ENCODE data around the gene CLMN. TPM values are rescaled to one million over a fixed set of nuclear protein-coding genes. Genes with fewer than 3 reads are reported as not detected.

The CLMN gene
- total and polyA plus RNA-seq, 9 of the 15 experiments (the other 6 are each of a cell fraction or from before 2014, with no cell fraction given): 0.01 to 0.18 (median 0.07) TPM; not detected in 4

DNA sequence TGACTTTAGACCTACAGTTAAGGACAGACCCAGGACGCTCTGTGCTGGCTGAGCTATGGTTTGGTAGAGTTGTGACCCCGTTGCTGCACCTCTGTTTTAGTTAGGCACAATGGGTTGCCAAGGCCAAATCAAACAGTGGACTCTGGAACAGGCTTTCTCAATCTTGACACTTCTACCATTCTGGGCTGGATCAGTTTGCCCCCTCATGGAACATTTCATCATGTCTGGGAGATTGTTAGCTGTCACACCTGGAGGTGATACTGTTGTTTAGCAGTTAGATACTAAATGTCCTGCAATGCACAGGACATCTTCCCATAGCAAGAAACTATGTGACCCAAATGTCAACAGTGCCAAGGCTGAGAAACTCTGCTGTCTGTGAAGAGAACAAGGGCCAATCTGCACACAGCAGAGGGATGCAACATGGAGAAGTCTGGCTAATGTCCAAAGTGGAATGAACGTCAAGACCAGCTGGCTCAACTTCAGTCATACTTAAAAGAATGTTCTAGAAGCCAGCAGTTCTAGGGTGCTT, 96.8 kb downstream of the CLMN start:
- intact Hi-C loops (cut with micrococcal nuclease): loop anchor here (10.0 kb wide), 1 partner anchor 212 kb away; no protein-coding TSS in a partner anchor
- ChIA-PET CTCF (ENCODE audit: low intra/inter-chr PET ratio) (no interaction called here), POLR2A (no interaction called here)
- DNase-seq (ENCODE audit: extremely low read depth in 1 of 4, low spot score in 3 of 4): no peak
- H4K20me1 ChIP-seq (replicated peaks; ENCODE audit: control insufficient read depth, insufficient read depth, low read length): no peaks in the 10 kb centered on the region
- WGBS (ENCODE audit: insufficient coverage, low coverage, missing lambda C conversion rate): 0% methylated on average over 3 of the region's 3 CpGs
- no peak overlapping the region for H2AFZ ChIP-seq (ENCODE audit: low read depth, low read length)
- H3K9ac ChIP-seq (ENCODE audit: insufficient read depth in 1 of 2, low read depth in 2 of 2, low read length in 2 of 2): no peak overlapping the region
- no peak overlapping the region for H3K4me2 ChIP-seq (ENCODE audit: insufficient read depth, low read length)
- TF ChIP-seq, protein P1, sequence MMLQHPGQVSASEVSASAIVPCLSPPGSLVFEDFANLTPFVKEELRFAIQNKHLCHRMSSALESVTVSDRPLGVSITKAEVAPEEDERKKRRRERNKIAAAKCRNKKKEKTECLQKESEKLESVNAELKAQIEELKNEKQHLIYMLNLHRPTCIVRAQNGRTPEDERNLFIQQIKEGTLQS (IDR thresholded peaks at IDR 0.05): no peak
- TF ChIP-seq, protein P1 (CRISPR knock-in tag; conservative IDR thresholded peaks at IDR 0.05): no peak
- TF ChIP-seq NFIX (CRISPR knock-in tag; IDR thresholded peaks at IDR 0.05; ENCODE audit: low read depth) (no peak), MED1 (CRISPR knock-in tag; IDR thresholded peaks at IDR 0.05; ENCODE audit: borderline replicate concordance) (no peak), TBL1XR1 (IDR thresholded peaks at IDR 0.05; ENCODE audit: low read length in 2 of 2) (no peak), KDM2B (CRISPR knock-in tag; IDR thresholded peaks at IDR 0.05) (no peak), NUFIP1 (IDR thresholded peaks at IDR 0.05; ENCODE audit: partially characterized antibody) (no peak), PCBP1 (IDR thresholded peaks at IDR 0.05; ENCODE audit: low read depth, low read length, poor library complexity, severe bottlenecking) (no peak)
- TF ChIP-seq, protein P2, sequence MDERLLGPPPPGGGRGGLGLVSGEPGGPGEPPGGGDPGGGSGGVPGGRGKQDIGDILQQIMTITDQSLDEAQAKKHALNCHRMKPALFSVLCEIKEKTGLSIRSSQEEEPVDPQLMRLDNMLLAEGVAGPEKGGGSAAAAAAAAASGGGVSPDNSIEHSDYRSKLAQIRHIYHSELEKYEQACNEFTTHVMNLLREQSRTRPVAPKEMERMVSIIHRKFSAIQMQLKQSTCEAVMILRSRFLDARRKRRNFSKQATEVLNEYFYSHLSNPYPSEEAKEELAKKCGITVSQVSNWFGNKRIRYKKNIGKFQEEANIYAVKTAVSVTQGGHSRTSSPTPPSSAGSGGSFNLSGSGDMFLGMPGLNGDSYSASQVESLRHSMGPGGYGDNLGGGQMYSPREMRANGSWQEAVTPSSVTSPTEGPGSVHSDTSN (CRISPR knock-in tag; IDR thresholded peaks at IDR 0.05; ENCODE audit: low read depth): no peak
- TF ChIP-seq, protein P2 (tag; conservative IDR thresholded peaks at IDR 0.05; ENCODE audit: low read depth): no peak
- TF ChIP-seq, protein P3, sequence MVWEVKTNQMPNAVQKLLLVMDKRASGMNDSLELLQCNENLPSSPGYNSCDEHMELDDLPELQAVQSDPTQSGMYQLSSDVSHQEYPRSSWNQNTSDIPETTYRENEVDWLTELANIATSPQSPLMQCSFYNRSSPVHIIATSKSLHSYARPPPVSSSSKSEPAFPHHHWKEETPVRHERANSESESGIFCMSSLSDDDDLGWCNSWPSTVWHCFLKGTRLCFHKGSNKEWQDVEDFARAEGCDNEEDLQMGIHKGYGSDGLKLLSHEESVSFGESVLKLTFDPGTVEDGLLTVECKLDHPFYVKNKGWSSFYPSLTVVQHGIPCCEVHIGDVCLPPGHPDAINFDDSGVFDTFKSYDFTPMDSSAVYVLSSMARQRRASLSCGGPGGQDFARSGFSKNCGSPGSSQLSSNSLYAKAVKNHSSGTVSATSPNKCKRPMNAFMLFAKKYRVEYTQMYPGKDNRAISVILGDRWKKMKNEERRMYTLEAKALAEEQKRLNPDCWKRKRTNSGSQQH (CRISPR knock-in tag; IDR thresholded peaks at IDR 0.05): no peak
- TF ChIP-seq, protein P4, sequence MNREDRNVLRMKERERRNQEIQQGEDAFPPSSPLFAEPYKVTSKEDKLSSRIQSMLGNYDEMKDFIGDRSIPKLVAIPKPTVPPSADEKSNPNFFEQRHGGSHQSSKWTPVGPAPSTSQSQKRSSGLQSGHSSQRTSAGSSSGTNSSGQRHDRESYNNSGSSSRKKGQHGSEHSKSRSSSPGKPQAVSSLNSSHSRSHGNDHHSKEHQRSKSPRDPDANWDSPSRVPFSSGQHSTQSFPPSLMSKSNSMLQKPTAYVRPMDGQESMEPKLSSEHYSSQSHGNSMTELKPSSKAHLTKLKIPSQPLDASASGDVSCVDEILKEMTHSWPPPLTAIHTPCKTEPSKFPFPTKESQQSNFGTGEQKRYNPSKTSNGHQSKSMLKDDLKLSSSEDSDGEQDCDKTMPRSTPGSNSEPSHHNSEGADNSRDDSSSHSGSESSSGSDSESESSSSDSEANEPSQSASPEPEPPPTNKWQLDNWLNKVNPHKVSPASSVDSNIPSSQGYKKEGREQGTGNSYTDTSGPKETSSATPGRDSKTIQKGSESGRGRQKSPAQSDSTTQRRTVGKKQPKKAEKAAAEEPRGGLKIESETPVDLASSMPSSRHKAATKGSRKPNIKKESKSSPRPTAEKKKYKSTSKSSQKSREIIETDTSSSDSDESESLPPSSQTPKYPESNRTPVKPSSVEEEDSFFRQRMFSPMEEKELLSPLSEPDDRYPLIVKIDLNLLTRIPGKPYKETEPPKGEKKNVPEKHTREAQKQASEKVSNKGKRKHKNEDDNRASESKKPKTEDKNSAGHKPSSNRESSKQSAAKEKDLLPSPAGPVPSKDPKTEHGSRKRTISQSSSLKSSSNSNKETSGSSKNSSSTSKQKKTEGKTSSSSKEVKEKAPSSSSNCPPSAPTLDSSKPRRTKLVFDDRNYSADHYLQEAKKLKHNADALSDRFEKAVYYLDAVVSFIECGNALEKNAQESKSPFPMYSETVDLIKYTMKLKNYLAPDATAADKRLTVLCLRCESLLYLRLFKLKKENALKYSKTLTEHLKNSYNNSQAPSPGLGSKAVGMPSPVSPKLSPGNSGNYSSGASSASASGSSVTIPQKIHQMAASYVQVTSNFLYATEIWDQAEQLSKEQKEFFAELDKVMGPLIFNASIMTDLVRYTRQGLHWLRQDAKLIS (CRISPR knock-in tag; IDR thresholded peaks at IDR 0.05): no peak
- no peaks in the 10 kb centered on the region for H3K9me1 ChIP-seq (ENCODE audit: control insufficient read depth, insufficient read depth, low read length)
- no peak overlapping the region for H3K27ac ChIP-seq (ENCODE audit: extremely low read depth, low read depth, low read length)
- in situ Hi-C loops (cut with MboI): no loop called here
- no peaks in the 10 kb centered on the region for H3K36me3 ChIP-seq (ENCODE audit: control insufficient read depth, insufficient read depth, low read length)
- no peak for FAIRE-seq
- ATAC-seq: no peak
- no peaks in the 10 kb centered on the region for H3K4me1 ChIP-seq (replicated peaks in 1 of 2; ENCODE audit: control insufficient read depth in 2 of 2, insufficient read depth in 2 of 2, low read length in 2 of 2)
- peaks cover 16 to 57% of the 10 kb centered on the region in 2 experiments for H3K27me3 ChIP-seq (ENCODE audit: control insufficient read depth in 2 of 2, insufficient read depth in 2 of 2, low read length in 2 of 2)
- no peaks in the 10 kb centered on the region for H3K9me3 ChIP-seq (replicated peaks; ENCODE audit: control insufficient read depth, insufficient read depth, low read depth, low read length)
- BruUV-seq (replicated peaks): no TSS peak
- no peaks in the 10 kb centered on the region for H3K79me2 ChIP-seq (ENCODE audit: control insufficient read depth, insufficient read depth, low read length)
- no peak overlapping the region for H3K4me3 ChIP-seq

All from K562 (cell line).